Erythroblast (primary cell): Measurements from ENCODE around the gene SPG11.

Experiments used
- GATA1 ChIP-seq: IDR thresholded peaks from 2 replicates; pipeline ENCODE4 v1.6.1; 2011; ENCODE audit warnings: low read depth, mild to moderate bottlenecking, control low read depth, low read length, moderate library complexity
- POLR2A ChIP-seq: IDR thresholded peaks from 2 replicates; pipeline ENCODE4 v1.6.1; 2011; ENCODE audit warnings: mild to moderate bottlenecking, low read length

- TF ChIP-seq POLR2A (no peak), GATA1 (no peak)
Observed at GRCh38 chr15:44656298-44656697, 7.2 kb downstream of the SPG11 start.
